GM19372 (cell line): ENCODE data around the gene TTLL12.

Experiments used
- ATAC-seq: cut with Tn5 transposase; IDR thresholded peaks from one replicate; pipeline ENCODE4 v1.9.1; 2021; ENCODE audit warnings: mild to moderate bottlenecking, low read depth, moderate library complexity; ENCODE audit not compliant: unreplicated experiment

The TTLL12 gene

DNA sequence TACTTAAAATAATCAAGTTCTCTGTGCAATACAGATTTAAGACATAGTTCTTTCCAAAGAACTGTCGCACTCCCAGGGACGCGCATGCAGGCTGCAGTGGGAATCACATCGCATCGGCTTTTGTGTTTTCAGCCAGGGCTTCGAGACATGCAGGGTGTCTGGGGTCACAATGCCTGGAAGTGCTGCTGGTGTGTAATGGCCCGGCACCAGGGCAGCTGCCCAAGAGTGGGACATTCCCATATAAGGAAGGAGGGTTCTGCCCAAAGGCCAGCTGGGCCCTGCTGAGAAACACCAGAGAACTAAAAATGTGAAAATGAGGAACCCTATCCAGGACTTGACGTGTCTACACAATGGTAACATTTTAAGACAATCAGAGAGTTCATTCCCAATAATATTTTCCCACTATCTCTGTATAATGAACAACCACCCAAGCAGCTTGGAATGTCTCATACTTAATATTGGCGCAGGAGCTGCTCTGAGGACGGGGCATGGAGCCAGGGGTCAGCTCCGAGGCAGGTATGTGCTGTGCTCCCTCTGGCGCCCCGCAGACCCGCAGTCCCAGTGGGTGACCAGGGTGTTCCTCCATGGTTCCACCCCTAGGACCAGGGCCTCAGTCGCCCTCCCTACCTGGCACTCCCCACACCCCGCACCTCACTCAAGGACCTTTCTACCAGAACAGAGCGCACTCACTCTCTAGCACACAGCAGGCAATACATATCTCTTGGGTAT is 55.0 kb downstream of the TTLL12 start:
- no peak for ATAC-seq

DNA sequence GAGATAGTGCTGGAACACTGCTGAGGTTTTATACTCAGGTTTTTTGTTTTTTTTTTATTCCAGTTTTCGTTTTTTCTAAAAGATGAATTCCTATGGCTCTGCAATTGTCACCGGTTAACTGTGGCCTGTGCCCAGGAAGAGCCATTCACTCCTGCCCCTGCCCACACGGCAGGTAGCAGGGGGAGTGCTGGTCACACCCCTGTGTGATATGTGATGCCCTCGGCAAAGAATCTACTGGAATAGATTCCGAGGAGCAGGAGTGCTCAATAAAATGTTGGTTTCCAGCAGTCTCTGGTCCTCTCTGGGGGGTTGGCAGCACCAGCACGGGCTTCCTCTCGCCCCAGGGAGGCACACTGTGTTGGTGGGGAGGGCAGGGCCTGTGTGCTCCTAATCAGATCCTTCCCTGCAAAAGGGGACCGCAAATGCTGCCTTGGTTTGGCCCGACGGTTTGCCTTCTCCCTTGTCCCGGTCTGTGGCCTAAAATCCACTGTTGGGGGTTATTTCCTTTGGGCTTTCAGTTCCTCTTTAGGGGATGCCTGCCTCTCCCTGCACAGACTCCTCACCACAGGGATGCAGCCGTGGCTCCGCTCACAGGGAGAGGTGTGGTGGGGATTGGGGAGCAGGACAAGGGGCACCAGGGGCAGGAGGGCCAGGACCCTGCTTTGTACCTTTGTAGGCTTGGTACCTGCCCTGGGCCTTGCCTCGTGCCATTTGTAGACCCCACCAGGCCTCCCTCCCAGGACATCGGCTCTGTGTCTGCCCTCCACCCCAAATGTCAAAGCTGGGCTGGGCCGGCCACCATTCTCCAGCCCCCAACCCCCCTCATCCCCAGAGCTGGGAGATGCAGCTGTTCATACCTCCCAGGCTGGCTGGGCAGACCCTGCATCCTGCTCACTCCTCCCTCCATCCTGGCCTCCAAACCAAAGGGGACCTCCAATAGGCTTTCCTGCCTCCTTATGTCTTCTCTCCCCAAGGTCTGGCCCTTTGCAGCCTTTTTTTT is 57.2 kb downstream of the TTLL12 start:
- ATAC-seq, result no peak

DNA sequence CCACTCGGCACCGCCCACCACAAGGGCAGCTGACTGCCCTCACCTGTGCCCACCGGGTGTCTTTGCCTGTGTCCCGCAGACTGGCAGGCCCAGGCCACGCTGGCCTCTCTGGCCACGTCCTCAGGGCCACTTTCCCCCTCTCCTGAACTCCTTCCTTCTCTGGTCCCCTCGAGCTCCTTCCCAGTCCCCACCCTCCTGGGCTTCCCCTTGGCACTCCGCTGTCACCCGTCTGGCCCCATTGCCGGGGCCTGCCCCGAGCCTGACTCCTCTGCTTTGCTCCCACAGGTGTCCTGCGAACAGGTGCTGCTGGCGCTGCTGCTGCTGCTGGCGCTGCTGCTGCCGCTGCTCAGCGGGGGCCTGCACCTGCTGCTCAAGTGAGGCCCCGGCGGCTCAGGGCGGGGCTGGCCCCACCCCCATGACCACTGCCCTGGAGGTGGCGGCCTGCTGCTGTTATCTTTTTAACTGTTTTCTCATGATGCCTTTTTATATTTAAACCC is 58.0 kb downstream of the TTLL12 start:
- no peak for ATAC-seq

DNA sequence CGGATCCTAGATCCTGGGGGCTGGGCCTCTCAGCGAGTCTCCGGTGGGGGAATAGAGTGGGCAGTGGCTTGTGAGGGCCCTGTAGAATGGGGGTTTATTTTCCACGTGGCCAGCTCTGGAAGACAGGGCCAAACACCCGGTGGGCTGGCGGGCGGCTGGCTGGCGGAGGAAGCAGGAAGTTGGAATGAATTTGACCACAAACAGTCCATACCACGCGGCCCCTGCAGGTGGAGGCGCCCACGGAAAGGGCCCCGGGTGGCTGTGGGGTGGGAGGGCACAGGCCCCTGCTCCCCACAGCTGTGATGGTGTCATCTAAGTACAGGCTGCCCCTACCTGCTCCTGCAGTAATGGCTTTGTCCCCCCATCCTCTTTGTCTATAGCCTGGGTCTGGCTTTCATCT is 58.8 kb downstream of the TTLL12 start:
- no peak for ATAC-seq

DNA sequence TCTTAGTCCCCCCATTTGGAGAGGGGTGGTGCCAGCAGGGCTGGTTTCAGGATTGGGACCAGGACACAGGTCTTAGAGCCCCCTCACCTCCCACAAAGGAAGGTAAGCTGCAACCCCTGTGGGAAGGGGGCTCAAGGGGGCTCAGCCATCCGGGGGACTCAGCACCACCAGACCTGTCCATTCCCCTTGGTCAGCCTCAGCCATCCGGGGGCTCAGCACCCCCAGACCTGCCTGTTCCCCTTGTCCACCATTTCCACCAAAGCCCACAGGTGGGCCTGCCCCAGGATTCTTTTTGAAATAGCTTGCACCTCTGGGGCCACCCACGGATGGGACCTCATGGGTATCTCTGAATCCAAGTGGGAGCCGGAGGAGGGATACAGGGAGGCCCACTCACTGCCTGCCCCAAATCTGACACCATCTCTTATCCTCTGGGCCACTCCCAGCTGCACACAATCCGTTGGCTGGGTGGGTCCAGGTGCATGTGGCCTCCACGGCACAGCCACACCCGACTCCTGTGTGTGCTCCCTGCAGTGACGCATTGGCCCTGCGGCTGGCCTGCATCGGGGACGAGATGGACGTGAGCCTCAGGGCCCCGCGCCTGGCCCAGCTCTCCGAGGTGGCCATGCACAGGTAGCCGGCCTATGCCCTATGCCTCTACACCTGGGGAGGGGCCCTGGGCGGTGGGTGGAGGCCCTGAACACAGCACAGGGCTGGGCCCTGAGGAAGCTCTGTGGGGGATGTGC is 59.6 kb downstream of the TTLL12 start:
- no peak for ATAC-seq

DNA sequence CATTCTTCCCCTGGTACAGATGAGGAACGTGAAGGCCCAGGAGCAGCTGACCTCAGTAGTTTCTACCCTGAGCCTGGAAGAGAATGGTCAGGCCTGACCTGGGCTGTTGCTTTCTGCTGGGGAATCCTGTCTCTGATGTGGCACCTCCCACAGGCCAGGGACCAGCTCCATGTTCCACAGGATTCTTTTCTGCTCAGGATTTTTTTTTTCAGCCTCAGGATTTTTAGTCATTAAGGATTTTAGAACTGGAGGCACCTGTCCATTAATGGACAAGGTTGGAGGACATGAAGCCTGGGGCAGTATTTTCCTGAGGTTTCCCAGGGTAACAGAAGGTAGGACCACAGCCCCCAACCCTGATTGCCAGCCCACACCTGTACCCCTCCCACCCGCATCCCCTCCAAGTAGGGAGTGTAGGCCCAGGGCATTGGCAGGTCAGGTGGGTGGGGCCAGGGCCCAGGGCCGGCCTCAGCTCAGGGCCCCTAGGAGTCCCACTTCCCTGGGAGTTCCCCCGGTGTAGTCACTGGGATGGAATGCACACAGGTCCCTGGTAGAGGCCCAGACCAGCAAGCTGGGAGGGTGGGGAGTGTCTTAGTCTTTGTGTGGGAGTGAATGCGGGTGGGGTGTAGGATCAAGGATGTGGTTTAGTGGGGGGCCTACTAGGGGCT is 60.3 kb downstream of the TTLL12 start:
- ATAC-seq, result no peak

DNA sequence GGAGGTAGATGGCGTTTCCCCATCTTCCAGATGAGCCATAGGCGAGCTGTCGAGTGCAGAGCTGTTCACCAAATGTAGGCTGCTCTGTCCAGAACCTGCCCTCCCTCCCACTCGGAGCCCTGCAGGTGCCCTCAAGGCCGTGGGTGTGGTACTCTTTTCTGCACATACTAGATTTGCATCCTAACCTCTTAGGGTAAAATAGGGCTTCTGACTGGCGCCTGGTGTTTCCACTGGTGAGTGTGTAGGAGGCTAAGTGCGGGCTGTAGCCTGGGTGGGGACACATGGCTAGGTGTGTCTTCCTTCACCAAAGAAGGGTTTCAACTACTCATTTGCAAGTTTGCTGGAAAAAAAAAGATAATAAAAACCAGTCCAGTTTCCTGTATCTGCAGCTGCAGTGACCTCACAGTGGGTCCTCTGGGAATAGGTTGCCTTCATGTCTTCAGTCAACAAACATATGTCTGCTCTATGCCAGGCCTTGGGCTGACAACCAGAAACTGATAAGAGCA is 67.9 kb downstream of the TTLL12 start:
- ATAC-seq, result peak; percentile 74

DNA sequence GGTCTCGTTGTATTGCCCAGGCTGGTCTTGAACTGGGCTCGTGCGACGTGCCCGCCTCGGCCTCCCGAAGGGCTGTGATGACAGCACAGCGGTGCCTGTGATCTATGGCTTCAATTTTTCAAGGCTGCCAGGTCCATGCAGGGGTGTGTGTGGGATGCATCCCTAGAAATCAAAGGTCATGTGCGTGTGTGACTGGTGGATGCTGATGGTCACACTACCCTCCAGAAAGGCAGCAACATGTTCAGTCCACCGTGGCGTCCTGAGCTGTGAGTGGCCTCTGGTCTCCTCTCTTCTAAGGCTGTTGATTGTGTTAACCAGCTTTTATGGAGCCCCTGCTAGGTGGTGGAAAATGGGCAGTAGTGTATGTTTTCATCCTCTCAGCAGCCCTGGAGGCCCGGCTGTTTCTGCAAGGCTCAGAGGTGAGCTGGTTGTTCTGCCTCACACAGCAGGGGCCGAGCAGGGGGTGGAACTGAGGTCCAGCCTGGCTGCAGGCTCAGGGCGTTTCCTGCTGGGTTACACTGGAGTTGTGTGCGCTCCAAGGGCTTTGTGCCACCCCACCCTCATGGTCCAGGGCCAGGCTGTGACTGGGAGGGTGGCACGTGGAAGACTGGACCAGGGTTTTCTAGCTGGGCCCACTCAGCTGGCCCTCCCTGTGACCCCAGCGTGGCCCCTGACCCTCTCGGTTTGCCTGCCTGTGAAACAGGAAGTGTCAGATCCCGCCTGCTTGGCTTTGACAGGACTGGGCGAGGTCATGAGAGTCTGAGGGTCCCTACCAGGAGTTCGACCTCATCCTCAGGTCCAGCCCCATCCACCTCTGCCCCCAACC is 68.7 kb downstream of the TTLL12 start:
- ATAC-seq, result no peak

DNA sequence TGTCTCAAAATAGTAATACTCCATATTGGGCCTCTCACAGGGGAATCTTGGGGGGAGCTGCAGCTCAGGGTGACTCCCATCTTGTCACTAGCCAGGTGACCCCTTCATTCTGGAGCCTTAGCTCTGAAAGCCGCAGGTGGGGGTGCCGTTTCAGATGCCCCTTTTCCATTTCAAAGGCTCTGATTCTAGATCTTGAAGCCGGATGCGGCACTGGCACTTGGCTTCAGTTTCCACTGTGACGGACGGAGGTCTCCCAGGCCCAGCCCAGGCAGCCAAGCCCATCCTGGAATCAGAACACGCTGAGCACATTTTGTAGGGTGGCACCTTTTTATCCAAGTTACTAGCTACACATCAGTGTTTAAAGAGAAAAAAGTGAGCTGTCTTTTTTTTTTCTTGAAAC is 70.0 kb downstream of the TTLL12 start:
- ATAC-seq, result no peak
